Measurements from ENCODE around the gene NDUFS5.
"Not testable (repeated sequence)": the region's sequence is repeated elsewhere in the genome, so short reads cannot be mapped to it uniquely, and the experiment has no call there.

The NDUFS5 gene

GRCh38 chr1:39026051-39026865, at the start of gene NDUFS5:
Gene NDUFS5 (plus strand): TSS chr1:39026350. CDS start chr1:39028725, 2,375 bp downstream.
- DNase-seq (ENCODE audit: low spot score), result peak; percentile 91

- not testable (repeated sequence) for DNase-seq (ENCODE audit: low spot score)
Observed at GRCh38 chr1:38977399-38978244, 48.5 kb upstream of the NDUFS5 start.

GRCh38 chr1:38978245-38978542, 48.0 kb upstream of the NDUFS5 start:
- not testable (repeated sequence) for DNase-seq (ENCODE audit: low spot score)

DNA sequence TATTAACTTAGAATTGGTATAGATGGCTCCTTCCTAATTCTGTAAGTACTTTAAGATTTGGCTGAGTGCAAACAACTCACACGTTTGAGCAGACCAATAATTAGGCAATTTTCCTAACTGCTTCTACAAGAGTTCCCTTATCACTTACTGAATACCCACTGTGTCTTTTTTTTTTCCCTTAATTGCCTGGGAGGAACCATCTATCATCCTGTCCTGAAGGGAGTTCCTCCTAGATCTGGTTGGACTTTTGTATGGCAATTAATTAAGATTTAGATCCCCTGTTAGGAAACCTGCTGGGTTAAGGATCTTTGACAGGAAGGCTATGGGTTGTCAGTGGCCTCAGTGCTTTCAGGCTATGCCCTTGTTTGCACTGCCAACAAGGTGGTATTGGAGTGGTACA, 46.8 kb upstream of the NDUFS5 start:
- DNase-seq (ENCODE audit: low spot score), result not testable (repeated sequence)

DNA sequence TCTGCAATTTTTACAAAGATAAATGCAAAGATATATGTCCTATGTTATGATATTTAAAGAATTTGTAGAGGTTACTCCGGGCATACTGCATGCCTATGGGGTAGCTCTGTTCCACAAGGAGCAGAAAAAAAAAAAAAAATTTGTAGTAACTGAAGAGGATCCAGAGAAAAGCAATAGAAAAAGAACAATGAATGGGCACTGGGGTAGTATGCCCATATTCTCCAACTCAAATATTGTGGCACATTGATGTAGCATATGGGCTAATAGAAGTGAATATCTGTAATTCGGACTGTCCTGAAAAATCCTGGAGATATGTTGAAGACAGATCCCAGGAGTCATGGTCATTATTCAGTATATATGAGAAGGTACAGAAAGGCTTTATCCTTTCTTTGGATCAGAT, 36.2 kb upstream of the NDUFS5 start:
- no peak for DNase-seq (ENCODE audit: low spot score)

DNA sequence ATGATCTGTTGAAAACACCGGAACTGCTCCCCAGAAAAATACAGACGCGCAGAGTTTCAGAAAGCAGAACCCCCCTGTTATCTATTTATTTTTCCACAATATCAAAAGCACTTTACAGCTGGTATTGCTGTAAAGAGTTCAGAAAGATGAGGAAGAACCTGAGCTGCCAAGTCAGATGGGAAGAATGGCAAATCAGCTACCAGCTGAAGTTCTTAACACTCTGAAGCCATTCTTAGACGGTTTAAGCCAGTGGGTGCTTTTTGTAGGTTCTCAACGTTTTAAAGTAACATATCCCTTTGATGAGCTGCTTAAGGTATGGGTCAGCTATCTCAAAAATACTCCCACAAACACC, 35.8 kb upstream of the NDUFS5 start:
- no peak for DNase-seq (ENCODE audit: low spot score)

GRCh38 chr1:38990738-38991637, 35.2 kb upstream of the NDUFS5 start, which contains the start of gene AKIRIN1:
Gene AKIRIN1 (plus strand): TSS chr1:38991276. CDS start chr1:38991381, 105 bp downstream.
- peak; percentile 100 for DNase-seq (ENCODE audit: low spot score)

- peak; percentile 74 for DNase-seq (ENCODE audit: low spot score)
Observed at GRCh38 chr1:38991638-38992411, 34.3 kb upstream of the NDUFS5 start.

DNA sequence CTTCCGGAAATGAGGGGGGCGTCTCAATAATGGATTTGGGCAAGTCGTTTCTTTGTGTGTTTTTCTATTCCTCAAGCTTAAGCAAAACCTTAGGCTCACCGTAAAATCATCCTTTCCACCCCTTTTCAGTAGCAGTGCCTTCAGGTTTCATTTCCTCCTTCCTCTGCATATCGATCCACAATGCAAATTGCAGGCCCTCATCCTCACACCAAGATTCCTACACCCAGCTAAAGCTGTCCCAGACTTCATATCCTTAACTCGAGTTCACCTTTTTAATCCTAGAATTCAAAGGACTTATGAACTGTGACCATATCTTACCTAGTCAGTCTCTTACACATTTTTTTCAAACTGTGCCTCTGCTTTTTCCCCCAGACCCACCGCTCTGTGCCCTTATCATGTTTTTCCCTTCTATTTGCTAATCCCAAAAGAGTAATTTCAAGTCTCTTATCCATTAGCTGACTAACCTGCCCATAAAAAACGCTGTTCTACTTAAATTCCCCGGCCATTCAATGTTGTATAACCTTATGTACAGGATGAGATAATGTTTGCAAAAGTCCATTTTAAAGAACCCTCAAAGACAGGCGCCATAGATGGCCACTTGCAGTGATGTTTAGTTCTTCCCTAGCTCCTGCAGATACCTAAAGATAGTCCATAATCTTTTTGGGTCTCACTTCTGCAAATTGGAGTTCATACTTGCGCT, 33.6 kb upstream of the NDUFS5 start:
- DNase-seq (ENCODE audit: low spot score), result no peak

- no peak for DNase-seq (ENCODE audit: low spot score)
Observed at GRCh38 chr1:38994196-38994595, 32.0 kb upstream of the NDUFS5 start.

DNA sequence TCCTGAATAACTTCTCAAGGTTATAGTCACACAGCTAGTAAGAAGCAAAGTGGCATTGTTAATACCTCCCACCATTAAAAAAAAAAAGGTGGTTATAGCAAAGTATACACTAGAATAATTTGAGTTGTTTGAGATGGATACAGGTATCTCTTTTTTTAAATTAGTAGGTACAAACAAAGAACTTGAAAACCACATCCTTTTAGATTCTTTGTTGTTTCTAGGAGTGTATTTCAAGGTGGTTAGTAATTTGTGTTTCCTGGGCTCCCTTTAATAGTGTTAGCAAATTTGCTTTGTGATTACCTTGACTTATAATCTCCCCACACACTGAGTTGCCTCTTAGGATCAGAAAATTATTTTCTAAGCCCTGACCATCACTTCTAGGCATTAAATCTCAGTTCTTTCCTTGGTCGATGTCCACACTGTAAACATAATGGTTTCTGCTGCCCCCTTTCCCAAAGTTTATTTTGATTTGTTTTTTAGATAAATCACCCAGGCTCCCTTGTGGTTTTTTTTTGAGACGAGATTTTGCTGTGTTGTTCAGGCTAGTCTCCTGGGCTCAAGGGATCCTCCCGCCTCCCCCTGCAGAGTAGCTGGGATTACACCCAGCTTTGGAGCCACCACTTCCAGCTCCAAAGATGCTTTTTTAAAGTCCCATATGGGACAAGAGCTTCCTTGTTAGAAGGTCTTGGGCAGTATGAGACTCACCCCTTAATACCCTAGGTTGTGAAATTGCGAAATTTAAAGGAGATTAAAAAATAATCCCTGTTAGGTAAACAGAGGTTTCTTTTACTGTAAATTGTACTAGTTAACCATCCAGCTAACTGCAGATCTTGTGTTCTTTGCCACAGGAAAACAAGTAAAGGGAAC, 28.9 kb upstream of the NDUFS5 start:
- DNase-seq (ENCODE audit: low spot score), result no peak

DNA sequence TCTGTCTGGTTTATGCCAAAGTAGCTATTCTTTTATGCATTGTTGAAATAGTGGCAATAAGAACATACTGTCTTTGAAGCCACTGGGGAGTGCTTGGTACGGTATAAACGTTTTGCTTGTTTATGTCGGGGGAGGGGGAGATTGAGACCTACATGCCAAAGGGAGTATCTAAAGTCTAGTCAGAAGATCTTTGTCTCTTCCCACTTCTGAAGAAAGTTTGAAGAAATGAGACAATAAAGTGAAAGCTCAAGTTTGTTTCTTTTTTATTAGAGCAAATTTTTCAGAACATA, 28.3 kb upstream of the NDUFS5 start:
- no peak for DNase-seq (ENCODE audit: low spot score)

DNA sequence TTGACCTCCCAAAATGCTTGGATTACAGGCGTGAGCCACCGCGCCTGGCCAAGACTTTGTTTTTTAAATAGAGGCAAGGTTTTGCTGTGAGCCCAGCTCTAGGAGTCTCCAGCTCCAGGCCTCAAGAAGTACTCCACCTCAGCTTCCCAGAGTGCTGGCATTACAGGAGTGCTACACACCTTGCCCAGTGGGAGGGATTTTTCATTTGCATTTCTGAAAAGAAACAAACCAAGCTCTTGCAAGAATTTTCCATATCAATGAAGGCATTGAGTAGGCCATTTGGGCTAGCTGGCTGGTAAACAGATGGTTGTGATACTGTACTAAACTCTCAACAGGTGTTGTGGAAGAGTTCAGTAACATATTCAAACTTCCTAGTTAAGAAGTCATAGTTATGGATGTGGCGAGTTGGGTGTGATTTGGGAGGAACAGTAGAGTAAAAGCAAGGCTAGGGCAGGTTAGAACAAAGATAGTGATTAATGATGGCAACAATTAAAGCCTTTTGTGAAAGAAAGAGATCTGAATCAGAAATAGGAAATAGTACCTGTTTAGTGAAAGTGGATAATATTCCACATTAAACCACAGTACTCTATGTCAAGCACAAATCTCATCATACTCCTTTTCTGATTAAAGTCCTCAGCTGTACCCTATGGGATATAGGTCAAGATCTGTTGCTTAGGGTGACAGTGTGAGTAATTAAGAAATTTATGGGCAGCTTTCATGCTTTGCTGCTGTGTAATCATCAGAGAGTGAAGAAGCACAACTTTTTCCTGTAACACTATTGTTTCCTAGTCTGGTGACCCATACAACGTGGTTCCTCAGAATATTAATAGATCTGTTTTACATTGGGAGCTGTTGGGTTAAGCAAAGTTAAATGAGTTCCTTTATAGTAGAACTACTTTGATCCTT, 24.4 kb upstream of the NDUFS5 start:
- no peak for DNase-seq (ENCODE audit: low spot score)

DNA sequence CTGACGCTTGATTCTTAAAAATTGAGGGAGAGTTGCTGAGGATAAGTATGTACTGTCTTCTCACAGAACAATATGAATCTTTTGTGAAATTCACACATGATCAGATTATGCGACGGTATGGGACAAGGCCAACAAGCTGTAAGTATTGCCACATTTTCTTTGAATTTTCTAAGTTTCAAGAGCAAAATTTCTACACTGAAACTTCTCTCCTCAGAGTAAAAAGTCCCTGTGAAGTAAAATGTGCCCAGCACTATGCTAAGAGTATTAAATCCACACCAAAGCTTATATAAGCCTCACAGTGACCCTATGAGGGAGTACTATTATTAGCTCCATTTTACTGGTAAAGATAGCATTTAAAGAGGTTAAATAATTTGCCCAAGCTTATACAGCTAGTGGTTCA, 22.9 kb upstream of the NDUFS5 start:
- DNase-seq (ENCODE audit: low spot score), result no peak

GRCh38 chr1:39003794-39004193, 22.4 kb upstream of the NDUFS5 start:
- no peak for DNase-seq (ENCODE audit: low spot score)

DNA sequence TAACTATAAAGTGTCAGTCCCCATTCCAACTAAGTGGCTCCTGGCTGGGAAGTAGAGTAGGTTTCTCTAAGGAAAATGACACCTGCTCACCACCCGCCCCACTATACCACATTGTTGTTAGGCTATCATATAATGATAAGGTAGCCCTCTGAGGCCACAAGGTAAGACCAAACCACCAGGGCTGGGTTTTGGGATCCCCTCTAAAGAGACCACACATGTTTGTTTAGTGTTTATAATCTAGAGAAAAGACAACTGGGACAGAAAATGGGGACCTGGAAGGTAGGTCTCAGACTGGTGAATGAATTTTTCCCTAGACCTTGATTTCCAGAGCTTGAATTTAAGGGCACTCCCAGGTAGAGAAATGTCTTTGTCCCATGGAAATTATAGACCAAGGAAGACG, 19.9 kb upstream of the NDUFS5 start:
- DNase-seq (ENCODE audit: low spot score), result no peak

DNA sequence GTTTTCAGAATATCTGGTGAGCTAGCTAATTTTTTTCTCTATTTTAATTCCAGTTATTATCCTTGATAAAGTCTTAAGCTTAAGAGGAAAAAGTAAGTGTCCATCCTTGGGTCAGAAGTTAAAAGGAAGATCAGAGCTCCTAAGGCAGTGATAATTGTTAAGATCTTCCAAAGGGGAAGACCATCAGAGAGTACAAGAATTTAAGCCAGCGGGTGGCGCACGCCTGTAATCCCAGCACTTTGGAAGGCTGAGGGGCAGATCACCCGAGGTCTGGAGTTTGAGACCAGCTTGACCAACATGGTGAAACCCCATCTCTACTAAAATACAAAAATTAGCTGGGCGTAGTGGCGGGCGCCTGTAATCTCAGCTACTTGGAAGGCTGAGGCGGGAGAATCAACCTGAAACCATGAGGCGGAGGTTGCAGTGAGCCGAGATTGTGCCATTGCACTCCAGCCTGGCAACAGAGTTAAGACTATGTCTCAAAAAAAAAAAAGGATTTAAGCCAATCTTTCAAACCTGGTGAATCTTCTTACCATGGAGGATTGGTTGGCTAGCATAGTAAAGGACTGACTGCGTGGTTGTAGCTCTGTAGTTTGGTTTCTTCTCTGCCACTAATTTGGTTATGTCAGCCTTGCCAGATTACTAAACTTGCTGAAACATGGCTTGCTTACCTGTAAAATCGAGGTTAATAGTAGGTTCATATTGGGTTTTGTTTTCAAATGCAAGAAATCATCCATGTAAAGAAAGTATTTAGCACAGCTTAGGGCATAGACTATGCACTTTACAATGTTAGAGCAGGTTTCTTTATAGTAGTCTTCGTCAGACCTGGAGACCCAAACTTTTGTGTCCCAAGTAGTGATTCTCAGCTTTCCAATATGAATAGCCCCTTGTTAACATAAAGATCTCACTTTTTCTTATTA, 19.2 kb upstream of the NDUFS5 start:
- DNase-seq (ENCODE audit: low spot score), result no peak

- DNase-seq (ENCODE audit: low spot score), result not testable (repeated sequence)
Observed at GRCh38 chr1:39014956-39015355, 11.2 kb upstream of the NDUFS5 start.

Measured in left forelimb (tissue), 1 donor.